SKM-1 (cell line): ENCODE data around the gene ACOX1.

Experiments used
- DNase-seq: peaks from one replicate; lab custom pipeline; 2025; ENCODE audit not compliant: unreplicated experiment; lab: John Stamatoyannopoulos, UW

Gene ACOX1

GRCh38 chr17:75937652-75938051, 41.3 kb downstream of the ACOX1 start:
- no peak for DNase-seq

- DNase-seq: no peak
Measured at GRCh38 chr17:75933808-75934207, 45.2 kb downstream of the ACOX1 start.

GRCh38 chr17:75932852-75933251, 46.1 kb downstream of the ACOX1 start:
- DNase-seq: no peak

- no peak for DNase-seq
Measured at GRCh38 chr17:75931062-75931461, 47.9 kb downstream of the ACOX1 start.

GRCh38 chr17:75927286-75927922, 51.6 kb downstream of the ACOX1 start:
- DNase-seq: peak; percentile 28

GRCh38 chr17:75926456-75926855, 52.5 kb downstream of the ACOX1 start:
- no peak for DNase-seq

- no peak for DNase-seq
Measured at GRCh38 chr17:75925912-75926311, 53.1 kb downstream of the ACOX1 start.

- no peak for DNase-seq
Measured at GRCh38 chr17:75925103-75925502, 53.9 kb downstream of the ACOX1 start.

GRCh38 chr17:75922963-75923874, 55.7 kb downstream of the ACOX1 start:
- no peak for DNase-seq

- no peak for DNase-seq
Measured at GRCh38 chr17:75922173-75922961, 56.6 kb downstream of the ACOX1 start.

GRCh38 chr17:75921596-75921995, 57.4 kb downstream of the ACOX1 start:
- DNase-seq: no peak

- no peak for DNase-seq
Measured at GRCh38 chr17:75920045-75920560, 58.9 kb downstream of the ACOX1 start.

- no peak for DNase-seq
Measured at GRCh38 chr17:75919611-75920010, 59.4 kb downstream of the ACOX1 start.

- no peak for DNase-seq
Measured at GRCh38 chr17:75917917-75918445, 61.0 kb downstream of the ACOX1 start.

- DNase-seq: no peak
Measured at GRCh38 chr17:75917141-75917916, 61.6 kb downstream of the ACOX1 start.

- DNase-seq: no peak
Measured at GRCh38 chr17:75915268-75915667, 63.7 kb downstream of the ACOX1 start.

GRCh38 chr17:75914643-75915267, 64.2 kb downstream of the ACOX1 start:
- DNase-seq: no peak

GRCh38 chr17:75913537-75914210, 65.3 kb downstream of the ACOX1 start:
- DNase-seq: no peak

GRCh38 chr17:75910699-75911098, 68.3 kb downstream of the ACOX1 start:
- DNase-seq: no peak
